Hepatic stellate cell (primary cell): Measurements from ENCODE around the gene DNAJC15.
"Not testable (repeated sequence)": the region's sequence is repeated elsewhere in the genome, so short reads cannot be mapped to it uniquely, and the experiment has no call there.

Experiments used
- DNase-seq: peaks from one replicate; pipeline ENCODE4 v3.0.0; 2011; ENCODE audit warnings: low spot score

The DNAJC15 gene

GRCh38 chr13:43005460-43006236 is 17.7 kb upstream of the DNAJC15 start:
- DNase-seq, result no peak

- no peak for DNase-seq
Measured at GRCh38 chr13:43006893-43007631, 16.3 kb upstream of the DNAJC15 start.

GRCh38 chr13:43008596-43008995 is 14.8 kb upstream of the DNAJC15 start:
- DNase-seq, result no peak

- no peak for DNase-seq
Measured at GRCh38 chr13:43009506-43009905, 13.9 kb upstream of the DNAJC15 start.

- no peak for DNase-seq
Measured at GRCh38 chr13:43014162-43014561, 9.2 kb upstream of the DNAJC15 start.

GRCh38 chr13:43016226-43016625 is 7.2 kb upstream of the DNAJC15 start:
- DNase-seq, result no peak

GRCh38 chr13:43019811-43020210 is 3.6 kb upstream of the DNAJC15 start:
- no peak for DNase-seq

GRCh38 chr13:43020794-43021193 is 2.6 kb upstream of the DNAJC15 start:
- DNase-seq, result no peak

GRCh38 chr13:43021926-43022670 is 1.3 kb upstream of the DNAJC15 start:
- DNase-seq, result no peak

GRCh38 chr13:43022934-43023288 is 475 bp upstream of the DNAJC15 start:
- DNase-seq, result no peak

GRCh38 chr13:43026262-43026661 is 2.9 kb downstream of the DNAJC15 start:
- no peak for DNase-seq

GRCh38 chr13:43030548-43030947 is 7.2 kb downstream of the DNAJC15 start:
- DNase-seq, result no peak

- no peak for DNase-seq
Measured at GRCh38 chr13:43031881-43032280, 8.5 kb downstream of the DNAJC15 start.

GRCh38 chr13:43033038-43033437 is 9.7 kb downstream of the DNAJC15 start:
- no peak for DNase-seq

GRCh38 chr13:43036351-43037250 is 13.2 kb downstream of the DNAJC15 start:
- DNase-seq, result no peak

- no peak for DNase-seq
Measured at GRCh38 chr13:43039966-43040365, 16.6 kb downstream of the DNAJC15 start.

- not testable (repeated sequence) for DNase-seq
Measured at GRCh38 chr13:43040581-43041368, 17.4 kb downstream of the DNAJC15 start.

- DNase-seq, result no peak
Measured at GRCh38 chr13:43041369-43041921, 18.1 kb downstream of the DNAJC15 start.

GRCh38 chr13:43042410-43042921 is 19.1 kb downstream of the DNAJC15 start:
- no peak for DNase-seq

- no peak for DNase-seq
Measured at GRCh38 chr13:43044720-43045301, 21.4 kb downstream of the DNAJC15 start.
